Measurements from ENCODE around the gene GPD1. TPM values are rescaled to one million over a fixed set of nuclear protein-coding genes. Genes with fewer than 3 reads are reported as not detected.
"Not testable (repeated sequence)": the region's sequence is repeated elsewhere in the genome, so short reads cannot be mapped to it uniquely, and the experiment has no call there.

GPD1 gene
- total RNA-seq, 1 experiment from 2014 or later, result 0.31 TPM

DNA sequence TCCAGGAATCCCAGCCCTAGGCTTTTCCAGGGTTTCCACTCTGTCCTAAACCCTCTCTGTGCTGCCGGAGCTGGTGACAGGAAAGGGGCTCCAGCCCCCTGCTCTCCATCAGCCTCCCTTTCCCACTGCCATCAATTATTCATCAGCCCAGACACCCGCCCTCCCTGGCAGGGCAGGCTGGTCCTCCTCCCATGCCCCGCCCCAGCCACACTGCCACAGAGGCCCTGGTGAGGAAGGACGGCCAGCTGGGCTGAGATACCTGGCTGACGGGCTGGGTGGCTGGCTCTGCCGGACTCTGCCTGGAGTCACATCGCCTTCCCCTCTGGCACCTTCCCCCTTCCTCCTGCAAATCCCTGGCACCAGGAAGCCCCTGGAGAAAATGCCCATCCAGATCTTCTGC is 30.6 kb upstream of the GPD1 start:
- DNase-seq (ENCODE audit: low read depth), result no peak

DNA sequence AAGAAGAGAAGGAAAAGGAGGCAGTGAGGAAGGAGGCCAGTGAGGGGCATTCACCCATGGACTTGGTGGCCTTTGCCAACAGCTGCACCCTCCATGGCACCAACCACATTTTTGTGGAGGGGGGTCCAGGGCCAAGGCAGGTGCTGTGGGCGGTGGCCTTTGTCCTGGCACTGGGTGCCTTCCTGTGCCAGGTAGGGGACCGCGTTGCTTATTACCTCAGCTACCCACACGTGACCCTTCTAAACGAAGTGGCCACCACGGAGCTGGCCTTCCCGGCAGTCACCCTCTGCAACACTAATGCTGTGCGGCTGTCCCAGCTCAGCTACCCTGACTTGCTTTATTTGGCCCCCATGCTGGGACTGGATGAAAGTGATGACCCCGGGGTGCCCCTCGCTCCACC is 30.1 kb upstream of the GPD1 start:
- DNase-seq (ENCODE audit: low read depth), result no peak

DNA sequence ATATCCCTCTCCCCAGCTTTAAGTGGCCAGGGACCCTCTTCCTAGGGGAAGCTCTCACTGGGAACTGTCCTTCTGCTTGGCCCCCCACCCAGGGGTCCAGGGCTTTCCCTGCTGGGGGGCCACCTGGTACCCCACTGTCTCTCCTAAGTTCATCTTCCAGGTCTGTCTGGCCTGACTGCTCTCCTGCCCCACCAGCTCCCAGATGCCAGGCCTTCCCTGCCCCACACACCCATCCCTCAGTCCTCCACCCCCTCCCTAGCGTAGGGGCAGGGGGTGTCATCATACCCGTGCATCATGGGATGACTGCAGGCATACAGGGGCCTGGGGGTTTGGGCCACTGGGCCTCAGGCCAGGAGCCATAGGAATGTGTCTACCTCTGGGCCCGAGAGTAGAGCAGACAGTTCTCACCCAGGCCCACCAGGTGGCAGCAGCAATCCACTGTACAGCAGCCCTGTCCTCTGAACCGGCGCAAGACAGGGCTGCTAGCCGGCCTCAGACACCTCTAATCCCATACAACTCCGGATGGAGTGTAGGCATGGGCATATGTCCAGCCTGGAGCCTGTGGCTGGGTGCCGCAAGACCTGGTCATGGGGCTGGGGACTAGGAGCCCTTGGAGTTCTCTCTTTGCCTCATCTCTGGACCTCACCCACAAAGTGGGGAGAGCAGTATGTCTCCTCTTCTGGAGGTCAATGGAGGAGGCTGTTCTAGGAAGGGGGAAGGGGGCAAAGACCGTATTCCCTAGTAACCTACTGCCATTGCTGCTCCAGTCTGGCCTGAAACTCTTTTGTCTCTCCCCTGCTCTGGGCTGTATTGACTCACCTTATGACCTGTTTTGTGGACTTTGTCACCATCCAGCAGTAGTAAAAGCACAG is 28.6 kb upstream of the GPD1 start:
- peak; percentile 77 for DNase-seq (ENCODE audit: low read depth)

DNA sequence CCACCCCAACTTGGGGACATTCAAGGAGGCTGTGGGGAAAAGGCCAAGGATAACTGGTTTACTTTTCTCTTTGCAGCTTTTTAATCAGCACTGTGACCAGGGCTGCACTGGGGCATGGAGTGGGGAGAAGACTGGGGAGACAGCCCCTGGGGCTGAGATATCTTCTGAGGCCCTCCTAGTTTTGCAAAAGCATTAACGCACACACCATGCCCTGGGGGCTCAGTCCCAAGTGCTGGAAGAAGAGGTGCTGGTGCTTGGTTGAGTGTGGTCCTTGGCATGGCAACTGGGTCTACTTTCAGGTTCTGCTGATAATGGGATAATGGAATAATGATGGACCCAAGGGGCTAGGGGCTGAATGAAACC is 28.0 kb upstream of the GPD1 start:
- DNase-seq (ENCODE audit: low read depth), result no peak

DNA sequence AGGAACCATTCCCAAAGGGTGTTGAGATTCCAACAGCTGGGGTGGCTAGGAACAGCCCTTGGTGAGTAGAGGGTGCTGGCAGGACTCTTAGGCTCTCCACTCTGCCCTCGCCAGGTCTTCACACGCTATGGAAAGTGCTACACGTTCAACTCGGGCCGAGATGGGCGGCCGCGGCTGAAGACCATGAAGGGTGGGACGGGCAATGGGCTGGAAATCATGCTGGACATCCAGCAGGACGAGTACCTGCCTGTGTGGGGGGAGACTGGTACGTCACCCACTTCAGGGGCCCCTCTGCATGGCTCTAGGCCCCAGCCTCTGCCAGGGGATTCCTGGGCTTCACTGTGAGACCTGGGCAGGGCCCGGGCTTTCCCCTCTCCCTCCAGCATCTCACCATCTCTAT is 26.7 kb upstream of the GPD1 start:
- DNase-seq (ENCODE audit: low read depth), result no peak

DNA sequence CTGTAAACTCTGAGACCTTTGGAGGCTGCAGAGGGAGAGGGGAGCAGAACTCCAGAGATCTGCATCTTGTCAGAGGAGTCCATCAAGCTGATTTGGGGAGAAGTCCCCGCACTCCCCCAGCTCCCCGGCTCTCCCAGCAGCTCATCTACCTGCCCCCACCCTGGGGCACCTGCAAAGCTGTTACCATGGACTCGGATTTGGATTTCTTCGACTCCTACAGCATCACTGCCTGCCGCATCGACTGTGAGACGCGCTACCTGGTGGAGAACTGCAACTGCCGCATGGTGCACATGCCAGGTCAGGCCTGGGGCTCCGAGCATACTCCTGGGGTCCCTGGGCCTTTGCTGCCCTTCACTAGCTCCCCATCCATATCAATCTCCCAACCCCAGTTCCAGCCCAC is 25.5 kb upstream of the GPD1 start:
- no peak for DNase-seq (ENCODE audit: low read depth)

DNA sequence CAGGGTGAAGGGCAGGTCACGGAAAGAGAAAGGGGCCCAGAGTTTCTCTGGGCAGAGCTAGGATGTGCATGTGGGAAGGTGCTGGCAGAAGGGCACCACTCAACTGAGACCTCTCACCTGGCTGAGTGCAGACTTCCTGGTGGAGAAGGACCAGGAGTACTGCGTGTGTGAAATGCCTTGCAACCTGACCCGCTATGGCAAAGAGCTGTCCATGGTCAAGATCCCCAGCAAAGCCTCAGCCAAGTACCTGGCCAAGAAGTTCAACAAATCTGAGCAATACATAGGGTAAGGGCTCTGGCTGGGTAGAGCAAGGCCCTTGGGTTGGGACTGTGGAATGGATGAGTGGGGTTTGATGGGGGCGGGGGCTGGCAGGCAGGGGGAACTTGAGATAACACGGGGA is 24.0 kb upstream of the GPD1 start:
- DNase-seq (ENCODE audit: low read depth), result no peak

DNA sequence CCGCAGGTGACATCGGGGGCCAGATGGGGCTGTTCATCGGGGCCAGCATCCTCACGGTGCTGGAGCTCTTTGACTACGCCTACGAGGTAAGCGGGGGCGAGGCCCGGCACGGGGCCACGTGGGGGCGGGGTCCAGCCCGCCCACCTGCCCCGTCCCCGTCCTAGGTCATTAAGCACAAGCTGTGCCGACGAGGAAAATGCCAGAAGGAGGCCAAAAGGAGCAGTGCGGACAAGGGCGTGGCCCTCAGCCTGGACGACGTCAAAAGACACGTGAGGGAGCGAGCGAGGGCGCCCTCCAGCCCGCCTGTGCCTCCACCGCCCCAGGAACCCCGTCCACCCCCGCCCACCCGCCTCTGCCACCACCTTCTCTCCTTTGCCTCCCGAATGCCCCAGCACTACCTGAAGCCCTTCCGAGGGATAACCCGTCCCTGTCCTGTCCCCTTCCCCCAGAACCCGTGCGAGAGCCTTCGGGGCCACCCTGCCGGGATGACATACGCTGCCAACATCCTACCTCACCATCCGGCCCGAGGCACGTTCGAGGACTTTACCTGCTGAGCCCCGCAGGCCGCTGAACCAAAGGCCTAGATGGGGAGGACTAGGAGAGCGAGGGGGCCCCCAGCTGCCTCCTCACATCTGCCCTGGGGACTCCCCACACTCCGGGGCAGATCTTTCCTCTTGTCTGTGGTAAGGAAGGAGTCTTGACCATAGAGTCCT is 22.6 kb upstream of the GPD1 start:
- no peak for DNase-seq (ENCODE audit: low read depth)

DNA sequence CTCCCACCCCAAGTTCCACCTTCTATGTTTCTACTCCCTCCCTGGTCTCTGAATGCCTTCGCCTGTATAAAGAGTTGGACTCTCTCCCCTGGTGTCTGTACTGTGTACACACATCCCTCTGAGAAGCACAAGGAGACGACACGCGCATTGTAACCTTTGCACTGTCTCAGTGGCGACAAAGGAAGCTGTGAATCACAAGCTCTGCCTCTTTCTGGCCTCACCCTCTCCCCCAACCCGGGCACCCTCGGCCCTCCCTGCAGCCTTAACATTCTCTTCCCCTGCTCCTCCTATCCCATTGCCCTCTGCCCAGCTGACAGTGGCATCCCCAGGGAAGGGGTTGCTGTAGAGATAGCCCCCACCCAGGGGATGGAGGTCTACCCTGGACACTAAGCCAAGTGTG is 21.2 kb upstream of the GPD1 start:
- DNase-seq (ENCODE audit: low read depth), result peak; percentile 39

DNA sequence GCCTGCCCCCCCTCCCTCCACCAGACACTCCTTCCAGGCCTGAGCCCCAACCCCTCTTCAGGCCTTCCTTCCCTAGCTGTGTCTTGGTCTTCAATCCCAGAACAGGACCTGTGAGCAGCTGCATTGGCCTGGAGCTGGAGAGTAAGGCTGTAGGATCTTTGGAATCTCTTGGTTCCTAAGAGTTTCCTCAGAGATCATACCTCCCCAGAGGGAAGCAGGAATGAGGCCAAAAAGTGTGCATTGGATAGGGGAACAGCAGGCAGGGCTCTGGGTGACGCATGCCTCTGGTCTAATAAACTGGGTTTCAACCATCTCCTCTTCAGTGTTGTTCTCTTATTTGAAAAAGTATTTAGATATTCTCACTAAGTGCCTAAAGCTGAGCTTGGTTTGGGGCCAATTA is 20.5 kb upstream of the GPD1 start:
- DNase-seq (ENCODE audit: low read depth), result no peak

DNA sequence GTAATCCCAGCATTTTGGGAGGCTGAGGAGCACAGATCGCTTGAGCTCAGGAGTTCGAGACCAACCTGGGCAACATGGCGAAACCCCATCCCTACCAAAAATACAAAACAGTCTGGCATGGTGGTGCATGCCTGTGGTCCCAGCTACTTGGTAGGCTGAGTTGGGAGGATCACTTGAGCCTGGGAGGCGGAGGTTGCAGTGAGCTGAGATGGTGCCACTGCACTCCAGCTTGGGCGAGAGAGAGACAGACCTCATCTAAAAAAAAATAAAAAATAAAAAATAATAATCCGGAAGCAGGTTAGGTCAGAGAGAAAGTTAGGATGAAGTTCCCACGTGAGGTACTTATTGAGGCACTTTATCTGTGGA is 19.4 kb upstream of the GPD1 start:
- DNase-seq (ENCODE audit: low read depth), result not testable (repeated sequence)

DNA sequence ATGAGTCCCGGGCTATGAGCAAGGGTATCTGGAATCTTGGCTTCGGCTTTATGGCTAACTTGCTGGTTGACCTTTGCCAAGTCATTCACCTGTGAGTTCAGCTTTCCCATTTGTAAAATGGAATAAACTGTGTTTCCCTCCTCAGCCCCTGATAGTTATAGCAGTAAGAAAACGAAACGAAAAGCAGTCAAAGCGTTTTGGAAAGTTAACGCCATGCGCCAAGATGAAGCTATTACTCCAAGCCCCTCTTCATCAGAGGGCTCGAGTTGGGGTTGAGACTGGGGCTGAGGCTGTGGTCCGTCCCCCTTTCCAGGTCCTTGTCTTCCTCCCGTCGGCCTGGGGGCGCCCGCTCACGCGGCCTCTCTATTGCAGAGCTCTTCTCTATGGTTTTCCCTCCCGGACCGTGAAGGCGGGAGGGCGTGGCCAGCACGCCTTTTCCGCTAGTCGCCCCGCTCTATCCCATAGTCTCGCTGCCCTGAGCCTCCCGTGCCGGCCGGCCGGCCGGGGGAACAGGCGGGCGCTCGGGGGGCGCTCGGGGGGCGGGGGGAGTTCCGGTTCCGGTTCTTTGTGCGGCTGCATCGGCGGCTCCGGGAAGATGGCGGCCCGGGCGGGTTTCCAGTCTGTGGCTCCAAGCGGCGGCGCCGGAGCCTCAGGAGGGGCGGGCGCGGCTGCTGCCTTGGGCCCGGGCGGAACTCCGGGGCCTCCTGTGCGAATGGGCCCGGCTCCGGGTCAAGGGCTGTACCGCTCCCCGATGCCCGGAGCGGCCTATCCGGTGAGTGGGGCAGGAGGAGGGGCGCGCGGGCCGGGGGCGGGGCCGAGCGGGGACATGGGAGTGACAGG is 18.8 kb upstream of the GPD1 start, which contains the start of gene SMARCD1:
SMARCD1 (plus strand) TSS at position 568 of the 840 bp plus-strand sequence; CDS start at position 596, 28 bp downstream.
- DNase-seq (ENCODE audit: low read depth), result peak; percentile 94

DNA sequence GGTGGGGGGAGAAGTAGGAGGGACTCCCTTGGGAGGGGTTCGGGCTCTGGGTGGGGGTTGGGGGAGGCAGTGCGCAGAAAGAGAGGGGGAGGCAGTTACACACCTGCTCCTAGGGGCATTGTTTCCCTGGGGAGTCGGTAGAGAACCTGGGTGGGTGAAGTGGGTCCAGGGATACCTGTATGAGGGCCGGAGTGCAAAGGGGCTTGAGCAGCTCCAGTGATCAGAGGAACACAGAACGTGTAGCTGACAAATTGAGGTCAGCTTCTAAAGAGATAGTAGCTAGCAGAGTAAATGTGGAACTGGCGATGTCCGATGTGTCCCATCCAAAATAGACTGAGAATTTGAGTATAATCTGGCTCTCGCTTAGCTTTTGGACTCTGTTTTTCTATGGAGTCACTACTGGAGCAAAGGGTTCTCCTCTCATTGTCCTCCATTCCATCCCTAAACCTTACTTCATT is 18.2 kb upstream of the GPD1 start:
- no peak for DNase-seq (ENCODE audit: low read depth)

DNA sequence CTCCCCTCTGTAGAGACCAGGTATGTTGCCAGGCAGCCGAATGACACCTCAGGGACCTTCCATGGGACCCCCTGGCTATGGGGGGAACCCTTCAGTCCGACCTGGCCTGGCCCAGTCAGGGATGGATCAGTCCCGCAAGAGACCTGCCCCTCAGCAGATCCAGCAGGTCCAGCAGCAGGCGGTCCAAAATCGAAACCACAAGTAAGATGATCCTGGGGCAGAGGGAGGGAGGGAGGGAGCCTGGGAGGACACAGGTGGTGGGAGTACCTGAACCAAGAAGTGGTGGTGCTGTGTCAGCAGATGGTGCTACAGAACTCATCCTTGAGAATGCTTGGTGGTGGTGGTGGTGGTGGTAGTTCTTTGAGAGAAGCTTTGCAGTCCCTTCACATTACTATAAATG is 17.7 kb upstream of the GPD1 start:
- no peak for DNase-seq (ENCODE audit: low read depth)

DNA sequence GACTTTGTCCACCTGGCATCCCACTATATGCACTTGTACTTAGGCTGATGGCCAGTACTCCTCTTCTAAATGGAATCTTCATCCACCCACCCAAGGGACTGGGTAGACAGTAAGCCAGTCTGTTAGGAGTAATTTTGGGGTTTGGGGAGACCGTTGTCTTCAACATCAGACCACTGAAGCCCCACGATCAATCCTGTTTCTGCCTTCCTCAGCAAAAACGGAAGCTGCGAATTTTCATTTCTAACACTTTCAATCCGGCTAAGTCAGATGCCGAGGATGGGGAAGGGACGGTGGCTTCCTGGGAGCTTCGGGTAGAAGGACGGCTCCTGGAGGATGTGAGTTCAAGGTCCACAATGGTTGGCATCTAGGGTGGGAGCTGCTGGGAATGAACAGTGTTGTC is 16.7 kb upstream of the GPD1 start:
- no peak for DNase-seq (ENCODE audit: low read depth)

DNA sequence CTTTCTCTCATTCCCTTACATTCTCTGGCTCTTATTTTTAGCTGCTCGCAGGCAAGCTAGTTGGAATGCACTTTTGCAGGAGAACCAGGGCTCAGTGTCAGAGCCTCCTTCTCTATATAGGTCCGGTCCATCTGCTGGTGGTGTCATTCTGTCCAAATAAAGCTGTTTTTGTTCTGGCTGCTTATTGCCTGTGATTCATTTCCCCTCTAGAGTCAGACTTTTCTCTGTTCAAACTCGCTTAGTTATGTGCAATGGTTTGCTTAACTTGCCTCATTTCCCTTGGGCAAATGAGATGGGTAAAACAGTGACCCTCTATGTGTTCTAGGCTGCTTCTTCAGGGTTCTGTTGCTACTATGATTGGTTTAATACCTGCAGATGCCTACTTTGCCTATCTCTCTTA is 15.8 kb upstream of the GPD1 start:
- DNase-seq (ENCODE audit: low read depth), result peak; percentile 95

DNA sequence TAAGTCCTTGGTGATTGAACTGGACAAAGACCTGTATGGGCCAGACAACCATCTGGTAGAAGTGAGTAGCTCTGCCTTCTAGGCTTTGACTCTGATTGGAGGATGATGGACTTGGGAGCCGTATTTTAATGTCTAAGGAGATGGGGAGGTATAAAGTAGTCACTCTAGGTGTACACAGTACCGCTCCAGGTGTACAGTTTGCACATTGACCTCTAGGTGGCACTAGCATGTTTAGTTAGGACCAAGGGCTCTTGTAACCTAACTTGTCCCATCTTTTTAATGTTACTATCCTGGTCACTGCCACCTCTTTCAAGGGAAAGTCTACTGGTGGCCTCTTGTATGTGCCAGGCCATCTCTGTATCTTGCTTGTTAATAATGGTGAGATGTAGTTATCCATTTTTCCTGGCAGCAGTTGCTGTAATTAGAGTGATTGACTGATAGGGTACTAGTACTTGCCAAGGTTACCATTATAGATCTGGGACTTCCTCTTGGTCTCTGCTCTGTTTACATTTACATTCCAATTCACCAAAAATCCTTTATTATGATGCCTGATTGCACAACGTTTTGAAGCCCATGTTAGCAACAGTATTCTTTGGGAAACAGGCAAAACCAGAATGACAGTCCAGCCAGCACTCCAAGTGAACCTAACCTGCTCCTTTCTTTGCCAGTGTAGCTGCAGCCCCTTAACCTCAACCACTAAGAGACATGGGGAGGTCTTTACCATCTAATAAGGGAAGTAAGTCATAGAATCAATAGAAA is 15.1 kb upstream of the GPD1 start:
- DNase-seq (ENCODE audit: low read depth), result peak; percentile 44

DNA sequence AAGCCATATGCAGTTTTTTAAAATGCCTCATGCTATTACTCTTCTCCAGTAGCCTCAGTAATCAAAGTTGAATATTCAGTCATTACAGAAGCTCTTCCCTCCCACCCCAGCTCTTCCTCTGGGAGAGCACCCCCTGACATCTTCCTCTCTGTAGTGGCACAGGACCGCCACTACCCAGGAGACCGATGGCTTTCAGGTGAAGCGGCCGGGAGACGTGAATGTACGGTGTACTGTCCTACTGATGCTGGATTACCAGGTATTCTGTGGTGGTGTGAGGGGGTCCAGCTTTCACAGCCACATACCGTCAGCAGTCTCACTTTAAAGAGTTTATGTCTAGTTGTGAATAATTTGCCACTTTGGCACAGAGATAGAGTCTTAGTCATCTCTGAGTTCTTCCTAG is 14.1 kb upstream of the GPD1 start:
- no peak for DNase-seq (ENCODE audit: low read depth)

DNA sequence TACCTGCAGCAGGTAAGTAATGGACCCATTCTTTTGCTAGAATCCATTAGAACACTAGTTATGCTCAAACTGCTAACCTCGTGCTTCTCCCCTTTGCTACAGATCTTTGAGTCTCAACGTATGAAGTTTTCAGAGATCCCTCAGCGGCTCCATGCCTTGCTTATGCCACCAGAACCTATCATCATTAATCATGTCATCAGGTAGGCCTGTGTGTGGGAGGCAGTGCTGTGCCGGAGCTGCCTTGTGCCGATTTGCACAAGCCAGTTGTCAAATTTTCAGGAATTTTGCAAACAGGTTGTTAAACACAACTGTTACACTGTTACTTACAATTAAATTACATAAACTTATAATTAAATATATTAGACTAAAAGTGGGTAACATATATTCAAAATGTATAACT is 13.4 kb upstream of the GPD1 start:
- DNase-seq (ENCODE audit: low read depth), result no peak

DNA sequence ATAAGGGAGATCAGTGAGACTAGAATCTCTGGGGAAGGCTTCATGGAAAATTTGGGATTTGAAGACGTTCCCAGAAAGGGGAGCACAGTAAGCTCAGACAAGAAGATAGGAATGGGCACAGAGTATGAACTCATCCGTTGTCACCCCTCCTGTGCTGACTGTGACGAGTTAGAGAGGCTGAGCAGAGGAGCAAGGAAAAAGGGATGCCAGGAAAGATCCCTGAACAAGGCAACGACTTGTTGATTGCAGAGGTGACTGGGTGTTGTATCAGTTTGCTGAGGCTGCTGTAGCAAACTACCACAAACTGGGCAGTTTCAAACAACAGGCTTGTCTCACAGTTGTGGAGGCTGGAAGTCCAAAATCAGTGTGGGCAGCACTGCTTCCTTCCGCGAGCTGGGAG is 5.9 kb upstream of the GPD1 start:
- no peak for DNase-seq (ENCODE audit: low read depth)

All from HT1080 (cell line).